Ureter (tissue), 1 donor: ENCODE measurements around the gene MUC16. TPM values are rescaled to one million over a fixed set of nuclear protein-coding genes. Genes with fewer than 3 reads are reported as not detected.
A peak's percentile ranks its signal among the peaks of the same experiment; 100 is the strongest.
"Not testable (repeated sequence)": the region's sequence is repeated elsewhere in the genome, so short reads cannot be mapped to it uniquely, and the experiment has no call there.

ENCODE experiments used
- DNase-seq: peaks from one replicate; pipeline ENCODE4 v3.0.0-alpha.2; 2020; ENCODE audit warnings: low spot score
- total RNA-seq: library from RNA; stranded (reverse); gene quantifications from one replicate; pipeline ENCODE4 v1.2.4, GENCODE V29; 2023
- donor health status: DM: yes; HTN: yes; CAD: no.

Gene MUC16
- total RNA-seq, result 0.18 TPM

DNA sequence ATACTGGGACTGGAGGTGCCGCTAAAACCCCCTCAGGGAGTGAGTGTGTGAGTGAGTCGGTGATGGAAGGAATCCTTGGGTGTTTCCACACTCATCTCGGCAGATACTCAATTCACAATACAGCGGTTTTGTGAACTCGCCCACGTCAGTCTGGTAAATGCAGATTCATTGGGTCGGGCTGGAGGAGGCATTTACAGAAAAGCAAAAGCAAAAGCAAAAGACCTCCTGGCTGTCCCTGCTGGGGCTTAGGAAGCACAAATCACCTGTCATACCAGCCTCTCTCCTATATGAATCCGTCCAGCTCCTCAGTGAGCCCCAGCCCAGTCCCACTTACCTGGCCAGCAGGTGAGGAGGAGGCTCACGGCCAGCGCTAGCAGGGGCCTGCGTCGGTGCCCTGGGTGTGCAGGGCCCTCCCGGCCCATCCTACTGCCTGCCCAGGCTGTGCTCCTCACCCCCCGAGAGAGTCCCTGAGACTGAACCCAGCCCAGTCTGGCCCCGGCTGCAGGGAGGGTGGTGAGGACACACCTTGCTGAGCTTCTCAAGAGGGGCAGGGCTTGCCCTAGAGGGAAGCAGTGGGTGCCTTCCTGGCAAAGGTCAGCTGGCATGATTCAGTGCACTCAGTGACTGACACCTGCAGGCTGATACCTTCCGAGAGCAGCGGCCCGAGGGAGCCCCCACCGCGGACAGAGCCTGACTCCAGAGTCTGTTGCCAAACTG lies at the start of gene MUC16:
MUC16 (minus strand) TSS at position 475 of the 717 bp plus-strand sequence.
- DNase-seq, result no peak

DNA sequence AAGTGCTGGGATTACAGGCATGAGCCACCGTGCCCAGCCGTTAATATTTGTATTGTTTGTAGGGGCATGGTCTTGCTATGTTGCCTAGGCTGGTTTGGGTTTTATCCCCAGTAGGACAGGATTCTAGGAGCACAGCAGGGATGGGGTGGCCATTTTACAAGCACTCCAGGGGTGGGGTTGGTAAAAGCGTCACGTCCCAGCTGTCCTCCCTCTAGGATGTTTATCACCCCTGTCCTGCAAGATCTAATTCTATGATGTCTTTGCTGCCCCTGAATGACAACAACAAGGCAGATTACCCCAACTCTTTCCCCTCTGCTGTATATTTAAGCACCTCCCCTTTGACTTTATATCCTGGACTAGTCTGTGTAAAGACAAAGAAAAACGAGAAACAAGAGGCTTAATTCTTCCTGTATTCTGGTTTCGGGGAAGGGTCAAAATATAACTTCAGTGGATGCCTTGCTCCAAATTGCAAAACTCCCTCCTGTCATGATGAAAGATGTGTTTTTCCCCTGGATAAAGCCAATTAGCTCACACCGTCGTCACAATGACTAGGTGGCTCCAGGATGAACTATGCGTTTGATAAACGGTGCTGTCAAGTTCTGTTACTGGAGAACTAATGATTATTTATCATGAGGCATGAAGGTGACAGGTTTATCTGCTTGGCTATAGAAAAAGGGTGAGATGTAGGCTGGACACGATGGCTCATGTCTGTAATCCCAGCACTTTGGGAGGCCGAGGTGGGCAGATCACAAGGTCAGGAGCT lies 48.9 kb upstream of the MUC16 start:
- no peak for DNase-seq

GRCh38 chr19:9057505-9058258 lies 47.5 kb upstream of the MUC16 start:
- DNase-seq, result no peak

GRCh38 chr19:9056131-9056530 lies 45.9 kb upstream of the MUC16 start:
- not testable (repeated sequence) for DNase-seq

DNA sequence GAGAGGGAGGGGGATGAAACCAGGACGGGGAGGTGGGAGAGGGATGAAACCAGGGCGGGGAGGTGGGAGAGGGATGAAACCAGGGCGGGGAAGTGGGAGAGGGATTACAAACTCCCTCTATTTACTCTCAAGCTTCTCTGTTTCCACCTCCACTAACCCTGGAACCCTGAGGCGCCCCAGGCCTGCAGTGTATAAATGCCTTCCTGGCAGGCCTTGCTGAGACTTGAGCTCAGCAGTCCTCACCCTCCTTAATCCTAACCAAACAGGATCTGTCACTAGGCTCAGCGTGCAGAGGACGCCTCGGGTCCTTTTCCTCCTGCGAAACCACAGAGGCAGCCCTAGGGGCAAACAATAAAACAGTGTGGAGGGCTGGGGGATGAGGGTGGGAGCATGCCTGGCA lies 44.6 kb upstream of the MUC16 start:
- peak; percentile 56 for DNase-seq

GRCh38 chr19:9054207-9054606 lies 44.0 kb upstream of the MUC16 start:
- DNase-seq, result no peak

- not testable (repeated sequence) for DNase-seq
These were observed 43.5 kb upstream of the MUC16 start for GRCh38 chr19:9053674-9054073.

GRCh38 chr19:9052894-9053293 lies 42.7 kb upstream of the MUC16 start:
- DNase-seq, result no peak

- no peak for DNase-seq
These were observed 36.5 kb upstream of the MUC16 start for GRCh38 chr19:9046694-9047093.

GRCh38 chr19:9044449-9044848 lies 34.2 kb upstream of the MUC16 start:
- no peak for DNase-seq

GRCh38 chr19:9043524-9043923 lies 33.3 kb upstream of the MUC16 start:
- no peak for DNase-seq

- DNase-seq, result no peak
These were observed 30.8 kb upstream of the MUC16 start for GRCh38 chr19:9041023-9041422.

DNA sequence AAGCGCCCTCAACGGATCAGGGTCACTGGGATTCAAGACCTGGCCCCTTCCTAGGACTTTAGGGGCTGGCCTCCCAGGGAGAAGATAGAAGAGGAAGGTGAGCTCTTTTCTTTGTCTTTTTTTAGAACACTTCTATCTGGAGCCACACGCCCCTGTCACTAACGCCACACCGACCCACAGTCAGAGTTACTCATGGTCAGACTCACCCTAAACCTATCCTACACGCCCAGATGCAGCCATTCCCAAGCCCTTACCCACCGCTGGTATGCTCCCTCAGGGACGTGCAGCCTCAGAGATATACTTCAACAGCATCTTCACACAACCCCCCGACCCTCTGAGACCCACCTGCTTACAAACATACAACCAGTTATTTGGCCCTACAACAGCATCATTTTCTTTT lies 29.9 kb upstream of the MUC16 start:
- DNase-seq, result no peak

DNA sequence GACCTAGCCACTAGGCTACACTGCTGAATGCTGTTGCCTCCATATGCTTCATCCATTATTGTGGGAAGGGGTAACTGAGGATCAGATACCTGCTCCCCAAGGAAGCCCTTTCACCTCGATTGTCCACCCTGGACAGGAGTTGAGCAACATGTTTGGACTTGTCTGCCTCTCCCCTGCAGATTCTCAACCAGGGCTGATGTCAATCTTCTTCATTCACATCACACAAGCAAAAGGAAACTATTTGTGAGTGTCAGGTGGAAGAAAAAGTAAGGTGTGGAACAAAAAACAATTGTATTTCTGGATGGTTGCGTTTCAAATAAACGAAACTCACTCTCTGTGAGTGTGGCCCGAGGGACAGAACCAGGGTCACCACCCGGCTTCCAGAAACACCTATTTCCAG lies 29.5 kb upstream of the MUC16 start:
- DNase-seq, result no peak

GRCh38 chr19:9037400-9038062 lies 27.3 kb upstream of the MUC16 start:
- no peak for DNase-seq

DNA sequence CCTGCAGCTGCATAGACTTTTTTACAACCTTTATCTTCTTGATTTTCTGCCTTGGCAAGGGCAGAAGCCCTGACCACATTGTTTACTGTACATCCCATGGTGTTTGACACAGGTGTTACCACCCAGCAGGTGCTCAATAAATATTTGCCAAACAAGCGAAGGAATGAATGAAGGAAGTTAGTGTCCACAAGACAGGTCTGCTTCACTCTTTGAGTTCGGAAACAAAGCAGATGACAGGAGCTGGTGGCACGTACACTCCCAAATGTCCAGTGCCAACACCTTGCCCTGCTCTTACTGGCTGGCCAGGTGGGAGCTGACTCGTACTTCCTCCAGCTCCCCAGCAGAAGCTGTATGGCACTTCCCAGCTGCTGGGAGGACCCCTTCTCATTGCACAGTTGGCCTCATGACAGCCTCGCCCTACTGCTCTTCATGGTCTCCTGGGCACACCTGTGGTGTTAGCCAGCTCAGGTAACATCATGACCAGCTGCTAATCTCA lies 22.0 kb upstream of the MUC16 start:
- no peak for DNase-seq

GRCh38 chr19:9018163-9018875 lies 8.1 kb upstream of the MUC16 start:
- no peak for DNase-seq

DNA sequence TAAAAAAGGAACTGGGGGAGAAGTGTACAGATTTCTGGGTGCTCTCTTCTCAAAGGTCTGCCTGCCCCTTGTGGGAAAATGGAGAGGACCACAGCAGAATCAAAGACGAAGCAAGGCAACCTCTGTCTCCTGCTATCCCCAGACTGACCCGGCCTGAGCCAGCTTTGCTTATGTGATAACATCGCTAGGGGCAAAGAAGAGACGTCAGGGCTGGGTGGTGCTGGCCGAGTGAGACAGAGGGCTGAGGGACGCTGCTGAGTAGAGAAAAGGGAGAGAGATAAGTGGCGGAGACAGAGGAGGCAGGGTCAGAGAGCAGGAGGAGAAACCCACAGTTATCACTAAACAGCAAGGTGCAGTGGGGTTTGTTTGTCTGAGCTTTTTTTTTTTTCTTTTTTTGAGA lies 4.6 kb upstream of the MUC16 start:
- DNase-seq, result no peak

DNA sequence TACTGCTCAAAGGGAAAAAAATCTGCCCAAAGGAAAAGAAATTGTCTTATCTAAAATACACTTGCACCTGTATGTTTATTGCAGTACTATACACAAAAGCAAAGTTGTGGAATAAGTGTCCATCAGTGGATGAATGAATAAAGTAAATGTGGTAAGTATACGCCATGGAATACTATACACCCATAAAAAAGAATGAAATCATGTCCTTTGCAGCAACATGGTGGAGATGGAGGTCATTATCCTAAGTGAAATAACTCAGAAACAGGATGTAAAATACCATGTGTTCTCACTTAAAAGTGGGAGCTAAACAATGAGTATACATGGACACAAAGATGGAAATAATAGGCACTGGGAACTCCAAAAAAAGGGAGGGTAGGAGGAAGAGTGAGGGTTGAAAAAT lies 3.8 kb upstream of the MUC16 start:
- no peak for DNase-seq

DNA sequence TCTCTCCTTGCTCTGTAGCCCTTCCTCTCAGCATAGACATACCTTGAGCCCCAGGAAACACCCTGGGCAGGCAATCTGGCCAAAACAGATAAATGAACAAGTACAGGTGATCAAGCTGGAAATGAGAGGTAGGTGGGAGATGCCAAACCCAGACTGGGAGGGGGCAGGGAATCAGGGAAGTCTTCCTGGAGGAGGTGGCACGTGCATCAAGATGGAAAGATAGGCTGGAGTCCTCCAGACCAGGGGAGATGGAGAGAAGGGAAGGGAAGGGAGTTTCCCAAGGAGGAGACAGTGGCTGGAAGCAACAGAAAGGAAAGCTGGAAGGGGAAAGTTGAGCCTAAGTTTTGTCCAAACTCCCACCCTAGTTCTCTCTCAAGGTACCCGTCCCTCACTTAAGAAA lies 1.7 kb upstream of the MUC16 start:
- no peak for DNase-seq

- DNase-seq, result no peak
These were observed 484 bp upstream of the MUC16 start for GRCh38 chr19:9010693-9011092.
